ENCODE measurements around the gene DLG5.

DLG5 gene

DNA sequence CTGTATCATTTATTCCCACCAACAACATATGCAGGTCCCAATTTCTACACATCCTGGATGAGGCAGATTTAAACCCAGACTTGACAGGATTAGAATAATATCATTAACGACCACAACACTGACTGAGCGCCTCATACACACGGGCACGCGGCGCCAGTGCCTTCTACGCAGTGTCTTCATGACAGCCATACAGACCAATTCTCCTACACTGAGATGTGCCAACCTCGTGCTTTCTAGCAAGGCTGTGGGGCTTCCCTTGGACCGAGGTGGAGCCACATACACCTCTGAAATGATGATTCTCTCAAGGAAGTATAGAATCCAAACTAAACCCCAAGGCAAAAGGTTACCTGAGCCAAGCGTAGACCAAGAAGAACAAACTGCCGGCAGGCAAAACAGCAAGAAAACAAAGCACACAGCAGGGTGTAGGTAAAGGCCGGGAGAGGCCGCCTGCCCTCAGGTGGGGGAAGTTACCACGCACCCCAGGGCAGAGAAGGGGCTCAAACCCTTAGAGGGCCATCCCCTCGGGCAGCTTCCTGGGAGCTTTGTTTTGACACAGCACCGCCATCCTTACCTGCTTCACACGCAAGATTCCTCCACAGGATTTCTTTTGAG, 75.8 kb downstream of the DLG5 start:
- TF ChIP-seq, protein P1, sequence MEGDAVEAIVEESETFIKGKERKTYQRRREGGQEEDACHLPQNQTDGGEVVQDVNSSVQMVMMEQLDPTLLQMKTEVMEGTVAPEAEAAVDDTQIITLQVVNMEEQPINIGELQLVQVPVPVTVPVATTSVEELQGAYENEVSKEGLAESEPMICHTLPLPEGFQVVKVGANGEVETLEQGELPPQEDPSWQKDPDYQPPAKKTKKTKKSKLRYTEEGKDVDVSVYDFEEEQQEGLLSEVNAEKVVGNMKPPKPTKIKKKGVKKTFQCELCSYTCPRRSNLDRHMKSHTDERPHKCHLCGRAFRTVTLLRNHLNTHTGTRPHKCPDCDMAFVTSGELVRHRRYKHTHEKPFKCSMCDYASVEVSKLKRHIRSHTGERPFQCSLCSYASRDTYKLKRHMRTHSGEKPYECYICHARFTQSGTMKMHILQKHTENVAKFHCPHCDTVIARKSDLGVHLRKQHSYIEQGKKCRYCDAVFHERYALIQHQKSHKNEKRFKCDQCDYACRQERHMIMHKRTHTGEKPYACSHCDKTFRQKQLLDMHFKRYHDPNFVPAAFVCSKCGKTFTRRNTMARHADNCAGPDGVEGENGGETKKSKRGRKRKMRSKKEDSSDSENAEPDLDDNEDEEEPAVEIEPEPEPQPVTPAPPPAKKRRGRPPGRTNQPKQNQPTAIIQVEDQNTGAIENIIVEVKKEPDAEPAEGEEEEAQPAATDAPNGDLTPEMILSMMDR (IDR thresholded peaks at IDR 0.05), result no peak

DNA sequence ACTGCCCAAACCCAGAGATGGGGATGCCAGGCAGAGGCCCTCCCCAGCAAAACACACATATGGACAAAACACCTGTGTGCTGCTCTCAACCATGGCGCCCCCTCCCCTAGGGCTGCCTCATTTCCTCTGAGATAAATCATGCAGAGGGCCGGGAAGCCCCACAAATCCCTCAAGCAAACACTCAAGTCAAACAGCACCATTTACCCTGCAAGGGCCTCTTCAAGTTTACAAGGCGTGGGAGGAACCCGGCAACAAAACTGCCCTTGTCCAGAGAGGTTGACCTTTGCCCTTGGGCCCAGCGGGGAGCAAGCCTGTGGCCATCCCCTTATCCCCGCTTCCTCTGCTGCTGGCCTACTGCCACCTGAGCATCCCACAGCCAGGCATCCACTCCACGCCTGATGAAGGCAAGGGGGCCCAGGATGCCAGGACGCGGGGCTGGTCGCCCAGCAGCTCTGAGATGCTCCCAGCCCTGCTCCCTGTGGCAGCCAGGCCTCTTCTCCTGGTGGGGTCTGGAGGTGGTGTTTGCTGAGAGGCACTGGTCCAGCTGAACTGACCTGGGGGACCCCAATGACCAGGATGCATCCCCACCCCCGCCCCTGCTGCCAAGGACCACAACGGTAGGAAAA, 77.4 kb downstream of the DLG5 start:
- TF ChIP-seq, protein P1 (IDR thresholded peaks at IDR 0.05), result no peak

DNA sequence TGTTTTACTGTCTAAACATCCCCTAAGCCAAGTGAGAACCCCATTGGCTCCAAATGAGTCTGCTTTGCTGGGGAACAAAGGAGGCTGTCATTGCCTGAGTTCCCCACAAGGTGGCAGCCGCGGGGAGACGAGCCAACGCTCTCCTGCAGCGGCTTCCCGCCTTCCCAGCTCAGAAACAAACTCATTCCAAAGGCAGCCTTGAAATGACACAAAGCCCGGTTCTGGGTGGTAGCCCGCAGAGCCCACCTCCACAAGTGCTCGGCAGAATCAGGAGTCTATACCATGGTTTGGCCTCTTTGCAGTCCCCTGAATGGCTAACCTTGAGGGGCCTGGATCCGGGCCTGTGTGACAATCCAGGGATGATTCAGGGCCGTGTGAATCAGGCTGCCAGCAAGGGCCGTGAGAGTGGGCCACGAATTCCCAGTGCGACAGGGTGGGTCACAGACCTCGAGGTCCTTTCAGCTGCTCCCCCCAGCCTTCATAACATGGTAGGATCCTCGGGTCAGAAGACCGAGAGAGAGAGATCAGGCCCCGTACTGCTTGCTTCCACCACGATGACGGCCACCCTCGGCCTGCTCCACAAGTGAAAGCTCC, 79.7 kb downstream of the DLG5 start:
- TF ChIP-seq, protein P1 (IDR thresholded peaks at IDR 0.05), result peak; percentile 94

DNA sequence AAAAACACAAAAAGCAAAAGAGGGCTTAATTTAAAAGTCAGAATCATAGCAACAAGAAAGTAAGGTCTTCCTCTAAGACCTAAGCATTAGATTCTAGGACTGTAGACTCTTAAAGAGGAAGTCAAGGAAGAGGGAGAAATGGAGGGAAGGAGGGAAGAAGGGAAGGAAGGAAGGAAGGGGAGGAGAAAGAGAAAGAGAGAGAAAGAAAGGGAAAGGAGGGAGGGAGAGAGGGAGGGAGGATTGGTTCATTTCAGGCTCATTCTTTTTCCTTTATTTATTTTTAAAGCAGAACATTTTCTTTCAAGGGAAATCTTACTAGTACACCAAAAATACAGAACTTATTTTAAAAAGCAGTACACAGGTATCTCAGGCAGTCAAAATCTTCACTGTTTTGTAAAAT, 81.1 kb downstream of the DLG5 start:
- TF ChIP-seq, protein P1 (IDR thresholded peaks at IDR 0.05), result no peak

DNA sequence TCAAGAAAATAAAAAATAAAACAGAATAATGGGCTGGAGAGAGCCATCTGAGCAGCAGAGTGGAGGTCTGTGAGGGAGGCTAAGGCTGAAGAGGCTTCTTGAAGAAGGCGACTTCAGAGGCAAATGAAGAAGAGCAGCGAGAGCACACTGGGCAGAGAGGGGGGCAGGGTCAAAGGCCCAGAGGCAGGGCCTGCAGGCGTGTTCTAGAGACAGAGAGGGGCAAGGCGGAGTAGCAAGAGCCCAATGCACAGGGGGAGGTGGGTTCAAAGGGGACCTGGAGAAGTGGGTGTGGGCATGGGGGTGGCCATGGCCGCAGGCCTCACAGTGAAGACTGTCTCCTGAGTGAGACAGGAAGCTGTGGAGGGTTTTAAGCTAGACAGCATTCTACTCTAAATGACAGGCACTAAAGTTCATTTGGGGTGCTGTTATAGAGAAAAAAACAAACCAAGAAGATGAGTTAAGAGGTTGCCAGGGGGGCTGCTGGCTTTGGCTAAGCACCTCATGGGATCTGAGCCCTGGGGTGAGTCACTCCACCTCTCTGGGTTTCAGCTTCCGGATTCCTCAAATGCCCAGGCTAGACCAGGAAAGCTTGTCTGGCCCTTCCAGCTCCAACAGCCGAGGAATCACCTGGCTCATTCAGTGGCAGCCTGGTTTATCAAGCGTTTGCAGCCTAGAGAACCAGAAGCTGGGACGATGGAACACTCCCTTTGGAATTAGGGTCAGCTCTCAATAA, 81.7 kb downstream of the DLG5 start:
- TF ChIP-seq, protein P1 (IDR thresholded peaks at IDR 0.05), result no peak

DNA sequence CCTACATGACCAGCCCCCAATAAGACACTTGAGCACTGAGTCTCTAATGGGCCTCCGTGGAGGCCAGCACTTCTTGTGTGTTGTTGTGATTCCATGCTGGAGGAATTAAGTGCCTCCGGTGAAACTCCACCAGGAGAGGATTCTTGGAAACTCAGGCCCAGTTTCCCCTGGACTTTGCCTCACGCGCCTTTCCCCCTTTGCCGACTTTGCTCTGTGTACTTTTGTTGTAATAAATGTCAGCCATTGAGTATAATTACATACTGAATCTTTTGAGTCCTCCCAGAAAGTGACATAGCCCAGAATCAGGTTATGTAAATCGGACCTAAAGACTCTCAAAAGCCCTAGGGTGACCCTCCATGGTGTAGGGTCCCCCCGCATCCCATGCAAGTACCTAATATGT, 82.4 kb downstream of the DLG5 start:
- TF ChIP-seq, protein P1 (IDR thresholded peaks at IDR 0.05), result no peak

DNA sequence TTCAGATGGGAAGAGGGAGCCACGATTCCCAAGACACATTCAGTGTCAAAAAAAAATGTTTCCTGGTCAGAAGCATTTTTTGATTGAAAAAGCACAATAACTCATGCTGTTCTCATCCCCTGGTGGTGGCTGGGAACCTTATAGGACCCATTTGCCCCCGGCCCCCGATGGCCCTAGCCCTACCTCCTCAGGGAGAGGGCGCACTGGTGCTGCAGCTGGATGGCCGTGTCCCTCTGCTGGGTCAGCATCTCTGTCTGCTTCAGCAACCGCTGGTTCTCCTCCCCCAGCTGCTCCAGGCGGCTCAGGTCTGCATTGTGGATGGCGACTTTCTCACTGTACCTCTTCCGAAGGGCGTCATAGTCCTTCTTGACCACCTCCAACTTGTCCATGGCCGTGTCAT, 83.3 kb downstream of the DLG5 start:
- TF ChIP-seq, protein P1 (IDR thresholded peaks at IDR 0.05), result no peak
